Measurements from ENCODE around the gene SUSD6. TPM values are rescaled to one million over a fixed set of nuclear protein-coding genes. Genes with fewer than 3 reads are reported as not detected.

Gene SUSD6
- total RNA-seq, 1 donor from 2014 or later: 22.3 TPM

- peaks cover 17% of the 10 kb centered on the region for H3K36me3 Mint-ChIP-seq (ENCODE audit: insufficient read depth)
- no peaks in the 10 kb centered on the region for H3K27me3 Mint-ChIP-seq
- no peak overlapping the region for H3K4me3 Mint-ChIP-seq (ENCODE audit: low read depth)
- peaks cover 23% of the 10 kb centered on the region for H3K4me1 Mint-ChIP-seq (ENCODE audit: low read depth)
- no peak for DNase-seq (ENCODE audit: low spot score, unreplicated experiment)
- no peak for TF ChIP-seq CTCF (IDR thresholded peaks at IDR 0.05; ENCODE audit: unreplicated experiment)
- no peaks in the 10 kb centered on the region for H3K9me3 Mint-ChIP-seq (ENCODE audit: low read depth)
- H3K27ac Mint-ChIP-seq: no peak overlapping the region
Measured at GRCh38 chr14:69708049-69708448, 96.7 kb downstream of the SUSD6 start.

GRCh38 chr14:69708586-69709560, 97.5 kb downstream of the SUSD6 start:
- TF ChIP-seq CTCF (IDR thresholded peaks at IDR 0.05; ENCODE audit: unreplicated experiment): peak; percentile 37
- H3K4me1 Mint-ChIP-seq (ENCODE audit: low read depth): peaks cover 31% of the 10 kb centered on the region
- no peaks in the 10 kb centered on the region for H3K9me3 Mint-ChIP-seq (ENCODE audit: low read depth)
- no peak overlapping the region for H3K27ac Mint-ChIP-seq
- H3K4me3 Mint-ChIP-seq (ENCODE audit: low read depth): no peak overlapping the region
- no peak for DNase-seq (ENCODE audit: low spot score, unreplicated experiment)
- H3K36me3 Mint-ChIP-seq (ENCODE audit: insufficient read depth): peaks cover 15% of the 10 kb centered on the region
- H3K27me3 Mint-ChIP-seq: no peaks in the 10 kb centered on the region

GRCh38 chr14:69710378-69710777, 99.0 kb downstream of the SUSD6 start:
- Mint-ChIP-seq H3K4me3 (ENCODE audit: low read depth) (no peak overlapping the region), H3K9me3 (ENCODE audit: low read depth) (no peaks in the 10 kb centered on the region), H3K4me1 (ENCODE audit: low read depth) (peaks cover 40% of the 10 kb centered on the region), H3K36me3 (ENCODE audit: insufficient read depth) (peaks cover 15% of the 10 kb centered on the region), H3K27me3 (no peaks in the 10 kb centered on the region), H3K27ac (no peak overlapping the region)
- TF ChIP-seq CTCF (IDR thresholded peaks at IDR 0.05; ENCODE audit: unreplicated experiment): no peak
- no peak for DNase-seq (ENCODE audit: low spot score, unreplicated experiment)

- H3K4me1 Mint-ChIP-seq (ENCODE audit: low read depth): peaks cover 40% of the 10 kb centered on the region
- H3K36me3 Mint-ChIP-seq (ENCODE audit: insufficient read depth): peaks cover 17% of the 10 kb centered on the region
- TF ChIP-seq CTCF (IDR thresholded peaks at IDR 0.05; ENCODE audit: unreplicated experiment): no peak
- peak overlapping the region; percentile 79 for H3K27ac Mint-ChIP-seq
- H3K4me3 Mint-ChIP-seq (ENCODE audit: low read depth): no peak overlapping the region
- no peak for DNase-seq (ENCODE audit: low spot score, unreplicated experiment)
- H3K9me3 Mint-ChIP-seq (ENCODE audit: low read depth): no peaks in the 10 kb centered on the region
- H3K27me3 Mint-ChIP-seq: no peaks in the 10 kb centered on the region
Measured at GRCh38 chr14:69711065-69711464, 99.7 kb downstream of the SUSD6 start.

GRCh38 chr14:69711477-69711876, 100.1 kb downstream of the SUSD6 start:
- Mint-ChIP-seq H3K36me3 (ENCODE audit: insufficient read depth) (peaks cover 16% of the 10 kb centered on the region), H3K4me3 (ENCODE audit: low read depth) (no peak overlapping the region), H3K9me3 (ENCODE audit: low read depth) (no peaks in the 10 kb centered on the region), H3K27ac (peak overlapping the region; percentile 79), H3K4me1 (ENCODE audit: low read depth) (peaks cover 40% of the 10 kb centered on the region), H3K27me3 (no peaks in the 10 kb centered on the region)
- TF ChIP-seq CTCF (IDR thresholded peaks at IDR 0.05; ENCODE audit: unreplicated experiment): no peak
- DNase-seq (ENCODE audit: low spot score, unreplicated experiment): no peak

Data from progenitor cell of endocrine pancreas (in vitro differentiated cells).